Fibroblast of villous mesenchyme (primary cell): ENCODE measurements around the gene EN2. TPM values are rescaled to one million over a fixed set of nuclear protein-coding genes. Genes with fewer than 3 reads are reported as not detected.

Experiments
- DNase-seq: peaks from one replicate; pipeline ENCODE4 v3.0.0-alpha.2; 2010; ENCODE audit warnings: low read depth
- H3K4me3 ChIP-seq: 2 replicates; pipeline ENCODE4 v1.5.1; 2011; ENCODE audit warnings: low read depth, mild to moderate bottlenecking, low read length
- total RNA-seq: library from RNA; depleted of rRNA; stranded (reverse); fragments of >200 nt; gene quantifications from 2 replicates; pipeline ENCODE4 v1.2.3, GENCODE V29; 2012
- TF ChIP-seq, protein P1 (sequence below): IDR thresholded peaks from 2 replicates; pipeline ENCODE4 v1.5.1; 2012; ENCODE audit warnings: low read depth, mild to moderate bottlenecking, low read length; ENCODE audit not compliant: insufficient read depth

The EN2 gene
- total RNA-seq, 1 donor, result not detected

DNA sequence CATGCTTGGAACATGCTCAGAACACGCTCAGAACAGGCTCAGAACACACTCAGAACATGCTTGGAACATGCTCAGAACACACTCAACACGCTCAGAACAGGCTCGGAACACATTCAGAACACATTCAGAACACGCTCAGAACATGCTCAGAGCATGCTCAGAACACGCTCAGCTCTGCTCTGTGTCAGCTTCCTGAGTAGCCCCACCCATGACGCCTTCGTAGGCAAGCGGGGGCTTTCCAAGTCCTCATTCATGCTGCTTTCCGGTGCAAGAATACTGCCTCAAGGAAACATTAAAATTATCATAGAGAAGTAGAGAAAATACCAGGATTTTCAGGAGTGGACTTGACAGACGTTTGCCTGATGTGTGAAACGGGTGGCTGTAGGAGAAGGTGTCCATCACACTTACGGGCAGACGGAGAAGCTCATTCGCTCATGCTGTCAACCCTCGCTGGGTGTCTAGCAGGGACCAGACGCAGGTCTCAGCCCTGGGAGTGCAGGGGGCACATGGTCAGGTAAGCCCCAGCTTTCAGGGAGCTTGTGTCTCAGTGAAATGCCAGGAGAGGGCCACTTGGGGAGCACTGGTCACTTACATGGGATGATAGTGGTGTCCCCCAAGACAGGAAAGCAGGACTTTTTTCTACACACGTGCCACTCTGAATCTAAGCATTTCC is 24.7 kb downstream of the EN2 start:
- DNase-seq, result no peak
- TF ChIP-seq, protein P1, sequence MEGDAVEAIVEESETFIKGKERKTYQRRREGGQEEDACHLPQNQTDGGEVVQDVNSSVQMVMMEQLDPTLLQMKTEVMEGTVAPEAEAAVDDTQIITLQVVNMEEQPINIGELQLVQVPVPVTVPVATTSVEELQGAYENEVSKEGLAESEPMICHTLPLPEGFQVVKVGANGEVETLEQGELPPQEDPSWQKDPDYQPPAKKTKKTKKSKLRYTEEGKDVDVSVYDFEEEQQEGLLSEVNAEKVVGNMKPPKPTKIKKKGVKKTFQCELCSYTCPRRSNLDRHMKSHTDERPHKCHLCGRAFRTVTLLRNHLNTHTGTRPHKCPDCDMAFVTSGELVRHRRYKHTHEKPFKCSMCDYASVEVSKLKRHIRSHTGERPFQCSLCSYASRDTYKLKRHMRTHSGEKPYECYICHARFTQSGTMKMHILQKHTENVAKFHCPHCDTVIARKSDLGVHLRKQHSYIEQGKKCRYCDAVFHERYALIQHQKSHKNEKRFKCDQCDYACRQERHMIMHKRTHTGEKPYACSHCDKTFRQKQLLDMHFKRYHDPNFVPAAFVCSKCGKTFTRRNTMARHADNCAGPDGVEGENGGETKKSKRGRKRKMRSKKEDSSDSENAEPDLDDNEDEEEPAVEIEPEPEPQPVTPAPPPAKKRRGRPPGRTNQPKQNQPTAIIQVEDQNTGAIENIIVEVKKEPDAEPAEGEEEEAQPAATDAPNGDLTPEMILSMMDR, result no peak

DNA sequence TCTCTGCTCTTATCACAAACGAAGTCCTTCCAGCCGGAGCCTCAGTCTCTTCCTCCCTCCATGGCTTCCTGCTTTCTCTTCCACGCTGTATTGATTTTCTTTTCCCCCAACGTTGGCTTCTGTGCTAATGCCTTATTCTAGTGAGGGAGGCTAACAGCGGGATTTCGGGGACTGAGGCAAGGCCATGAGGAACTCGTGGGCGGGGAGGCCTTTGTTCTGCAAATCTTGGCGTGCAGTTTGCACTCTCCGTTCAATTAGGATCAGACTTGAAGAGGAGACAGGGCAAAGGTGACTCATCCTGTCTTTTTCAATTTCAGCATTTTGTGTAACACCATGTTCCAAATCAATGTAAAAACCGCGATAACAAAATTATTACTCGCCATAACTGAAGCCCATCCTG is 25.3 kb downstream of the EN2 start:
- H3K4me3 ChIP-seq, result no peak overlapping the region
- DNase-seq, result no peak
- TF ChIP-seq, protein P1, result no peak

More for the DNA sequence above, 24.7 kb downstream of the EN2 start:
- H3K4me3 ChIP-seq, result no peak overlapping the region

DNA sequence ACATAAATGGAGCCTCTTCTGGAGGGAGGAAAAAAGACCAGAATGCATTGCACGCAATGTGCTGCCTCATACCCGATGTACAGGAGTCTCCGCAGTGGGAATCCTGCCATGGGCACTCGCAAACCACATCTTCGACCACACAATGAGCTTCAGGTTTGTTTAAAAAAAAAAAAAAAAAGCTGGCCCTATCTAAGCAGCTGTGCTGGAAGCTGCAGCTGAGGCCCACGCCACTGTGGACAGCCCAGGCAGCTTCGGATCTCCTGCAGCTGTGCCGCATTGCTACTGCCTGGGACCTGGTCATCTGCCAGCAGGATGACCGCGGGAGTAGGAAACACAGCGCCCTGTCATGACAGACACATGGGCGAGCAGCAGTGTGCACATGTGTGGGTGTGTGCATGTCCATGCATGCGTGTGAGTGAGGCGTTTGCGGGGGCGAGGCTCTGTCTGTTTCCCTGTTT is 26.0 kb downstream of the EN2 start:
- TF ChIP-seq, protein P1, result no peak
- DNase-seq, result no peak
- H3K4me3 ChIP-seq, result no peak overlapping the region

DNA sequence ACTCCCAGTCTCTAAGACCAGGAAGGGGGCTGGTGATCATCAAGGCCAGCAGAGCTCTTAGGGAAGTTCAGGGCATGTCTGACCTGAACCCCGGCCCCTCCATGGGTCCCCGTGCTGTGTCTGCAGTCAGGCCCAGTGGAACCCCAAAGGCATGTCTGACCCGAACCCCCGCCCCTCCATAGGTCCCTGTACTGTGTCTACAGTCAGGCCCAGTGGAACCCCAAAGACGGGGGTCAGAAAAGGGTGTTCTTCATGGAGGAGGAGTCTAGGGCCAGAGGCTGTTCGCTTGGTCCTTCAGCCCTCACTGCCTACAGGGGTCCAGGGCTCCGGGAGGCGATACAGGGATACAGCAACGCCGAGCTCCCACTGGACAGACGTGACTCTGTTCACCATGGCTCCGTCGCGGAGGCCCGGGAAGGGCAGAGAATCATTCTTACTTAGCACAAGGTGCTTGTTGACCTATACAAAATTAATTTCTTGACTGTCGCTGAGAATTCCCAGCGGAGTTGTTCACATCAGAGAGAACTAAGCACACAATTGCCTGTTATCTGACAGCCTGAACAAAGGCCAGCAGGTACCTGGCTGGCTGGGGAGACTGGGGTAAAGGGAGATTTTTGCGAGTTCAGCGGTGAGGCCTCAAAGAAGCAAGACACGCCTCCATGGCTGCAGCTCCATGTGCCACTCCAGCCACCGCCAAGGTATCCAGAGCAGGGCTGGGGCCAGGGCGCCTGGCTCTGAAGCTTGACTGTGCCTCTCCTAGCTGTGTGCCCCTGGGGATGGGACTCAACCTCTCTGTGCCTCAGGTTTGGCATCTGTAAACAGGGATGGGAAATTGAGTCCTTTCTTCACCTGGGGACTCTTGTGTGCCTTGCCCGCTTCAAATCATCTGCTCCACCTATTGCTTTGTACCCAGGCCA is 26.8 kb downstream of the EN2 start:
- no peak for DNase-seq
- TF ChIP-seq, protein P1, result no peak
- no peak overlapping the region for H3K4me3 ChIP-seq

DNA sequence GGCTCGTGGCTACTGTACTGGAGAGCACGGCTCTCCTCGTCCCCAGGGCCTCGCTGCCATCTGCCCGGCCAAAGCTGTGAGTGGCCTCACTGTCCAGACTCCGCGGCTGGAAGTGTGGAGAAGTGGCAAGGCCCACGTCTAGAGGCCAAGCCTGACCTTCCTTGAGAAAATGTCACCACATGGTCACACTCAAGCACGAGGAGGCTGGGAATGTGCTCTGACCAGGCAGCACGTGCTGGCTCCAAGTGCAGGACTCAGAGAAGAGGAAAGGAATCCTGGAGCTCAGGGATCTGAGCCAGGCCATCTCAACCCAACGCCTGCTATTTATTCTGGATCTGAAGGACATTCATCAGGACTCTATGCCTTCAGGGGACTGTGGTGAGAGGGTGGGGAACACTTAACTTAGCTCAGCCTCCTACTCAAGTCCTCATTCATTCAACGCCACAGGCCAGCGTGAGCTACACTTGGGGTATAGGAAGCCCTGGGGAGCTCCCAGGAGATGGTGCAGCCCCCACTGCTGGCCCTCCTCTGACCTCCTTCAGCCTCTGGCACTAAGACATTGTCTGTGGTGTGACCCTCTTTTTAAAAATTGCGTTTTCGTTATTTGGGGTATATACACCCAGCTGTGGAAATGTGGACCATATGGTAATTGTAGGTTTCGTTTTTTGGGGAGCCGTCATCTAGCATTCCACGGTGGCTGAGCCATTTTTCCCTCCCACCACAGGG is 29.0 kb downstream of the EN2 start:
- no peak overlapping the region for H3K4me3 ChIP-seq
- DNase-seq, result no peak
- TF ChIP-seq, protein P1, result no peak
